CD4-positive, alpha-beta T cell treated with Interleukin-10 for 1 hour (primary cell): Measurements from ENCODE around the gene PCDHA1.
"Not testable (repeated sequence)": the region's sequence is repeated elsewhere in the genome, so short reads cannot be mapped to it uniquely, and the experiment has no call there.

Source experiments
- DNase-seq: peaks from one replicate; pipeline ENCODE4 v3.0.0-alpha.2; 2020

PCDHA1 gene

DNA sequence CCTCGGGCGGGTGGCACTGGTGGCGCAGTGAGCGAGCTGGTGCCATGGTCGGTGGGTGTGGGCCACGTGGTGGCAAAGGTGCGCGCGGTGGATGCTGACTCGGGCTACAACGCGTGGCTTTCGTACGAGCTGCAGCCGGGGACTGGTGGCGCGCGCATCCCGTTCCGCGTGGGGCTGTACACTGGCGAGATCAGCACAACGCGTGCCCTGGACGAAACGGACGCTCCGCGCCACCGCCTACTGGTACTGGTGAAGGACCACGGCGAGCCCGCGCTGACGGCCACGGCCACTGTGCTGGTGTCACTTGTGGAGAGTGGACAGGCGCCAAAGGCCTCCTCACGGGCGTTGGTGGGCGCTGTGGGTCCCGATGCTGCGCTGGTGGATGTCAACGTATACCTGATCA lies 22.9 kb downstream of the PCDHA1 start:
- DNase-seq, result no peak

DNA sequence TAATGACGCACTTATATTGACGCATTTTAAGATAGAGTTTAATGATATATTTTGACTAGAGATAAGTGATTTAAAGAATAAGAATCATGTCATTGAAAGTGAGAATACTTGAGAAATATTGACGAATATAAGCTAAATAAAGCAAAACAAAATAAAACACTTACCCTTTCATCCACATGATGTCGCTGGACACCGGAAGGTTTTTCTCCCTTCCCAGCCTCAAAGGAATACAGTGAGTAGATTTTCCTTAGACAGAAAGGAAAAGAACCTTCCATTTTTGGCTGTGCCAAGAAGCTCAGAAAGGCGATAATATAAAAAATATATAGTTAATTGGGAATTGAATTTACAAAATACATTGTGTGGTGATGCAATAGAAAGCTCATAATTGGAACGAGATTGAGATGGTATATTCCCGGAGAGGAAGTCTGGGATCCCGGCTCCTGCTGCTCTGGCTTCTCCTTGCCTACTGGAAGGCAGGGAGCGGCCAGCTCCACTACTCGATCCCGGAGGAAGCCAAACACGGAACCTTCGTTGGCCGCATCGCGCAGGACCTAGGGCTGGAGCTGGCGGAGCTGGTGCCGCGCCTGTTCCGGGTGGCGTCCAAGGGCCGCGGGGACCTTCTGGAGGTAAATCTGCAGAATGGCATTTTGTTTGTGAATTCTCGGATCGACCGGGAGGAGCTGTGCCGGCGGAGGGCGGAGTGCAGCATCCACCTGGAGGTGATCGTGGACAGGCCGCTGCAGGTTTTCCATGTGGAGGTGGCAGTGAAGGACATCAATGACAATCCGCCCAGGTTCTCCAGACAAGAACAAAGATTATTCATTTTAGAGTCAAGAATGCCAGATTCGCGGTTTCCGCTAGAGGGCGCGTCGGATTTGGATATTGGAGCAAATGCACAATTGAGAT lies 35.7 kb downstream of the PCDHA1 start, which contains the start of gene PCDHA5:
TSS of gene PCDHA5 (plus strand) at position 239 of the 906 bp plus-strand sequence.
- DNase-seq, result no peak

DNA sequence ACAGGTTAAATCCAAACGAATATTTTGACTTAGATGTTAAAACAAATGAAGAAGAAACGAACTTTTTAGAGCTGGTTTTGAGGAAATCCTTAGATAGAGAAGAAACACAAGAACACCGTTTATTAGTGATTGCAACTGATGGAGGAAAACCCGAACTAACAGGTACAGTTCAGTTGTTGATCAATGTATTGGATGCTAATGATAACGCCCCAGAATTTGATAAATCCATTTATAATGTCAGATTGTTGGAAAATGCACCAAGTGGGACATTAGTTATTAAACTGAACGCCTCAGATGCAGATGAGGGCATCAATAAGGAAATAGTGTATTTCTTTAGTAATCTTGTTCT lies 36.3 kb downstream of the PCDHA1 start:
- DNase-seq, result no peak

DNA sequence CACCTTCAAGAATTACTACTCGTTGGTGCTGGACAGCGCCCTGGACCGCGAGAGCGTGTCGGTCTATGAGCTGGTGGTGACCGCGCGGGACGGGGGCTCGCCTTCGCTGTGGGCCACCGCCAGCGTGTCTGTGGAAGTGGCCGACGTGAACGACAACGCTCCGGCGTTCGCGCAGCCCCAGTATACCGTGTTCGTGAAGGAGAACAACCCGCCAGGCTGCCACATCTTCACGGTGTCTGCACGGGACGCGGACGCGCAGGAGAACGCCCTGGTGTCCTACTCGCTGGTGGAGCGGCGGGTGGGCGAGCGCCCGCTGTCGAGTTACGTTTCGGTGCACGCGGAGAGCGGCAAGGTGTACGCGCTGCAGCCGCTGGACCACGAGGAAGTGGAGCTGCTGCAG lies 37.0 kb downstream of the PCDHA1 start:
- not testable (repeated sequence) for DNase-seq

DNA sequence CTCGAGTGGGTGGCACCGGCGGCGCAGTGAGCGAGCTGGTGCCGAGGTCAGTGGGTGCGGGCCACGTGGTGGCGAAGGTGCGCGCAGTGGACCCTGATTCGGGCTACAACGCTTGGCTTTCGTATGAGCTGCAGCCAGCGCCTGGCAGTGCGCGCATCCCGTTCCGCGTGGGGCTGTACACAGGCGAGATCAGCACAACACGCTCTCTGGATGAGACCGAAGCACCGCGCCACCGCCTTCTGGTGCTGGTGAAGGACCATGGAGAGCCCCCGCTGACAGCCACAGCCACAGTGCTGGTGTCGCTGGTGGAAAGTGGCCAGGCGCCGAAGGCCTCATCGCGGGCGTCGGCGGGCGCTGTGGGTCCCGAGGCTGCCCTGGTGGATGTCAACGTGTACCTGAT lies 37.5 kb downstream of the PCDHA1 start:
- DNase-seq, result no peak

DNA sequence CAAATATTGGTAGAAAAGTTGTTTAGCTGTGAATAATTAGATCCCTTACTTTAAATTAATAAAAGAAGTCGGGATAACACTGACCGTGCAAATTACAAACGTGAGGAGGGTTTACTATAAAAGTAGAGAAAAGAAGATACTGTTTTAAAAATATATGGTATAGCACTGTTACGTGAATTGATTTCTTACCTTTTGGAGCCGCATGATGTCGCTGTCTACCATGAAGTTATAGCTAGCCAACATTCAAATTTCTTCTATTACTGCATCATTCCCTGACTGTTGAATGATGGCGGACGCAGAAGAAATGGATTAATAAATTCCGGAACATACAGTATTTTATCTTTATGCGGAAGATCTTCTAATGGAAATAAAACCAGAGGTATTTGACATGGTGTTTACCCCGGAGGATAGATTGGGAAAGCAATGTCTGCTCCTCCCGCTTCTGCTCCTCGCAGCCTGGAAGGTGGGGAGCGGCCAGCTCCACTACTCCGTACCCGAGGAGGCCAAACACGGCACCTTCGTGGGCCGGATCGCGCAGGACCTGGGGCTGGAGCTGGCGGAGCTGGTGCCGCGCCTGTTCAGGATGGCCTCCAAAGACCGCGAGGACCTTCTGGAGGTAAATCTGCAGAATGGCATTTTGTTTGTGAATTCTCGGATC lies 41.9 kb downstream of the PCDHA1 start, which contains the start of gene PCDHA6:
TSS of gene PCDHA6 (plus strand) at position 257 of the 658 bp plus-strand sequence. CDS start at position 389, 132 bp downstream.
- no peak for DNase-seq

DNA sequence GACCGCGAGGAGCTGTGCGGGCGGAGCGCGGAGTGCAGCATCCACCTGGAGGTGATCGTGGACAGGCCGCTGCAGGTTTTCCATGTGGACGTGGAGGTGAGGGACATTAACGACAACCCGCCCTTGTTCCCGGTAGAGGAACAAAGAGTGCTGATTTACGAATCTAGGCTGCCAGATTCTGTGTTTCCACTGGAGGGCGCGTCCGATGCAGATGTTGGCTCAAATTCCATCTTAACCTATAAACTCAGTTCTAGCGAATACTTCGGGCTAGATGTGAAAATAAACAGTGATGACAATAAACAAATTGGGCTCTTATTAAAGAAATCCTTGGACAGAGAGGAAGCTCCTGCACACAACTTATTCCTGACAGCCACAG lies 42.4 kb downstream of the PCDHA1 start:
- DNase-seq, result no peak

DNA sequence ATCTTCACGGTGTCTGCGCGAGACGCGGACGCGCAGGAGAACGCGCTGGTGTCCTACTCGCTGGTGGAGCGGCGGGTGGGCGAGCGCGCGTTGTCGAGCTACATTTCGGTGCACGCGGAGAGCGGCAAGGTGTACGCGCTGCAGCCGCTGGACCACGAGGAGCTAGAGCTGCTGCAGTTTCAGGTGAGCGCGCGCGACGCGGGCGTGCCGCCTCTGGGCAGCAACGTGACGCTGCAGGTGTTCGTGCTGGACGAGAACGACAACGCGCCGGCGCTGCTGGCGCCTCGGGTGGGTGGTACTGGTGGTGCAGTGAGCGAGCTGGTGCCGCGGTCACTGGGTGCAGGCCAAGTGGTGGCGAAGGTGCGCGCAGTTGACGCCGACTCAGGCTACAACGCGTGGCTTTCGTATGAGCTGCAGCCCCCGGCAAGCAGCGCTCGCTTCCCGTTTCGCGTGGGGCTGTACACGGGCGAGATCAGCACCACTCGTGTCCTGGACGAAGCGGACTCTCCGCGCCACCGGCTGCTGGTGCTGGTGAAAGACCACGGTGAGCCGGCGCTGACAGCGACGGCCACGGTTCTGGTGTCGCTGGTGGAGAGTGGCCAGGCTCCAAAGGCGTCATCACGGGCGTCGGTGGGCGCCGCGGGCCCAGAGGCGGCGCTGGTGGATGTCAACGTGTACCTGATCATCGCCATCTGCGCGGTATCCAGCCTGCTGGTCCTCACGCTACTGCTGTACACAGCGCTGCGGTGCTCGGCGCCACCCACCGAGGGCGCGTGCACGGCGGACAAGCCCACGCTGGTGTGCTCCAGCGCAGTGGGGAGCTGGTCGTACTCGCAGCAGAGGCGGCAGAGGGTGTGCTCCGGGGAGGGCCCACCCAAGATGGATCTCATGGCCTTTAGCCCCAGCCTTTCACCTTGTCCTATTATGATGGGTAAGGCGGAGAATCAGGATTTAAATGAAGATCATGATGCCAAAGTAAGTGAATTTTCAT lies 43.9 kb downstream of the PCDHA1 start:
- DNase-seq, result not testable (repeated sequence)

DNA sequence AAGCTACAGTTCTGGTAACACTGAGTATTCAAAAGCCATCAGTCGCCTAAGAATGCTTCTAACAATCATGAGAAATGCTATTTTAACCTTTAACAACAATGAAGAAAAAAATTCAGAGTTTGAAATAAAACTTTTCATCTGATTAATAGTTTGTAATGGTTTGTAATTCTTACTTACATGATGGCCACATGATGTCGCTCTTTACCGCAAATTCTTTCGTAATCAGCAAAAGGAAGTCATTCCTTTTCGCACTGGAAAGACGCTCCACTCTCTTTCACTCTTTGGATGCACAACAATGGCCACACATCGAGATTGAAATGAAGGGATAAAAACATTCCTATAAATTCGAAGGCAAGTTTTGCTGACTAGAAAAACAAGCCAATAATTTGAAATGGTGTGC lies 48.1 kb downstream of the PCDHA1 start, which contains the start of gene PCDHA7:
TSS of gene PCDHA7 (plus strand) at position 277 of the 400 bp plus-strand sequence. CDS start at position 392, 115 bp downstream.
- no peak for DNase-seq

DNA sequence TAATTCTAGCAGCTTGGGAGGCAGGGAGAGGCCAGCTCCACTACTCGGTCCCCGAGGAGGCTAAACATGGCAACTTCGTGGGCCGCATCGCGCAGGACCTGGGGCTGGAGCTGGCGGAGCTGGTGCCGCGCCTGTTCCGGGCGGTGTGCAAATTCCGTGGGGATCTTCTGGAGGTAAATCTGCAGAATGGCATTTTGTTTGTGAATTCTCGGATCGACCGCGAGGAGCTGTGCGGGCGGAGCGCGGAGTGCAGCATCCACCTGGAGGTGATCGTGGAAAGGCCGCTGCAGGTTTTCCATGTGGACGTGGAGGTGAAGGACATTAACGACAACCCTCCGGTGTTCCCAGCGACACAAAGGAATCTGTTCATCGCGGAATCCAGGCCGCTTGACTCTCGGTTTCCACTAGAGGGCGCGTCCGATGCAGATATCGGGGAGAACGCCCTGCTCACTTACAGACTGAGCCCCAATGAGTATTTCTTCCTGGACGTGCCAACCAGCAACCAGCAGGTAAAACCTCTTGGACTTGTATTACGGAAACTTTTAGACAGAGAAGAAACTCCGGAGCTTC lies 48.6 kb downstream of the PCDHA1 start:
- DNase-seq, result not testable (repeated sequence)

DNA sequence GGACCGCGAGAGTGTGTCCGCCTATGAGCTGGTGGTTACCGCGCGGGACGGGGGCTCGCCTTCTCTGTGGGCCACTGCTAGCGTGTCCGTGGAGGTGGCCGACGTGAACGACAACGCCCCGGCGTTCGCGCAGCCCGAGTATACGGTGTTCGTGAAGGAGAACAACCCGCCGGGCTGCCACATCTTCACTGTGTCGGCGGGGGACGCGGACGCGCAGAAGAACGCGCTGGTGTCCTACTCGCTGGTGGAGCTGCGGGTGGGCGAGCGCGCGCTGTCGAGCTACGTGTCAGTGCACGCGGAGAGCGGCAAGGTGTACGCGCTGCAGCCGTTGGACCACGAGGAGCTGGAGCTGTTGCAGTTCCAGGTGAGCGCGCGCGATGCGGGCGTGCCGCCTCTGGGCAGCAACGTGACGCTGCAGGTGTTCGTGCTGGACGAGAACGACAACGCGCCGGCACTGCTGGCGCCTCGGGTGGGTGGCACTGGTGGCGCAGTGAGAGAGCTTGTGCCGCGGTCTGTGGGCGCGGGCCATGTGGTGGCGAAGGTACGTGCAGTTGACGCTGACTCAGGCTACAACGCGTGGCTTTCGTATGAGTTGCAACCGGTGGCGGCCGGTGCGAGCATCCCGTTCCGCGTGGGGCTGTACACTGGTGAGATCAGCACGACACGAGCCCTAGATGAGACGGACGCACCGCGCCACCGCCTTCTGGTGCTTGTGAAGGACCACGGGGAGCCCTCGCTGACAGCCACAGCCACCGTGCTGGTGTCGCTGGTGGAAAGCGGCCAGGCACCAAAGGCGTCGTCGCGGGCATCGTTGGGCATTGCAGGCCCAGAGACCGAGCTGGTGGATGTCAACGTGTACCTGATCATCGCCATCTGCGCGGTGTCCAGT lies 49.9 kb downstream of the PCDHA1 start:
- DNase-seq, result no peak

DNA sequence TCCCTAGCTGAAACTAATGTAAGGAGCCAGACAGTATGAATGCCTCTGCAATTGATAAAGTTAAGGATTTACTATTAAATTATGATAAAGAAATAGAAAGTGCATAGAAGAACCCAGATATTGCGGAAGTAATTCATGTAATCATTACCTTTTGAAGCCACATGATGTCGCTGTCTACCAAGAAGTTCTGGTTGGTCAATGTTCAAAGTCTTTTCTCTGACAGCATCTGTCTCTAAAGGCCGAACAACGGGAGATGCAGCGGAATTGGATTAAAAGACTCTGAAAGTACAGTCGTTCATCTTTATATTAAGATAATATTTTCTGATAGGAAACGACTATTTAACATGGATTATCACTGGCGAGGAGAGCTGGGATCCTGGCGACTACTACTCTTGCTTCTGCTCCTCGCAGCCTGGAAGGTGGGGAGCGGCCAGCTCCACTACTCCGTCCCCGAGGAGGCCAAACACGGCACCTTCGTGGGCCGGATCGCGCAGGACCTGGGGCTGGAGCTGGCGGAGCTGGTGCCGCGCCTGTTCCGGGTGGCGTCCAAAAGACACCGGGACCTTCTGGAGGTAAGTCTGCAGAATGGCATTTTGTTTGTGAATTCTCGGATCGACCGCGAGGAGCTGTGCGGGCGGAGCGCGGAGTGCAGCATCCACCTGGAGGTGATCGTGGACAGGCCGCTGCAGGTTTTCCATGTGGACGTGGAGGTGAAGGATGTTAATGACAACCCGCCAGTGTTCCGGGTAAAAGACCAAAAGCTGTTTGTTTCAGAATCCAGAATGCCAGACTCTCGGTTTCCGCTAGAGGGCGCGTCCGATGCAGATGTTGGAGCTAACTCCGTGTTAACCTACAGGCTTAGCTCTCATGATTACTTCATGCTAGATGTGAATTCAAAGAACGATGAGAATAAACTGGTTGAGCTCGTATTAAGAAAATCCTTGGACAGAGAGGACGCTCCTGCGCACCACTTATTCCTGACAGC lies 55.3 kb downstream of the PCDHA1 start, which contains the start of gene PCDHA8:
TSS of gene PCDHA8 (plus strand) at position 210 of the 985 bp plus-strand sequence. CDS start at position 345, 135 bp downstream.
- DNase-seq, result peak; percentile 4

DNA sequence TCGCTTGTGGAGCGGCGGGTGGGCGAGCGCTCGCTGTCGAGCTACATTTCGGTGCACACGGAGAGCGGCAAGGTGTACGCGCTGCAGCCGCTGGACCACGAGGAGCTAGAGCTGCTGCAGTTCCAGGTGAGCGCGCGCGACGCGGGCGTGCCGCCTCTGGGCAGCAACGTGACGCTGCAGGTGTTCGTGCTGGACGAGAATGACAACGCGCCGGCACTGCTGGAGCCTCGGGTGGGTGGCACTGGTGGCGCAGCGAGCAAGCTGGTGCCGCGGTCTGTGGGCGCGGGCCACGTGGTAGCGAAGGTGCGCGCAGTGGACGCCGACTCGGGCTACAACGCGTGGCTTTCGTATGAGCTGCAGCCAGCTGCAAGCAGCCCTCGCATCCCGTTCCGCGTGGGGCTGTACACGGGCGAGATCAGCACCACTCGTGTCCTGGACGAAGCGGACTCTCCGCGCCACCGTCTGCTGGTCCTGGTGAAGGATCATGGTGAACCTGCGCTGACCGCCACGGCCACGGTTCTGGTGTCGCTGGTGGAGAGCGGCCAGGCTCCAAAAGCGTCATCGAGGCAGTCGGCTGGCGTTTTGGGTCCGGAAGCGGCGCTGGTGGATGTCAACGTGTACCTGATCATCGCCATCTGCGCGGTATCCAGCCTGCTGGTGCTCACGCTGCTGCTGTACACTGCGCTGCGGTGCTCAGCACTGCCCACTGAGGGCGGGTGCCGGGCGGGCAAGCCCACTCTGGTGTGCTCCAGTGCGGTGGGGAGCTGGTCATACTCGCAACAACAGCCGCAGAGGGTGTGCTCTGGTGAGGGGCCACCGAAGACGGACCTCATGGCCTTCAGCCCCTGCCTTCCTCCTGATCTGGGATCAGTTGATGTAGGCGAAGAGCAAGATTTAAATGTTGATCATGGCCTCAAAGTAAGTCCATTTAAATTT lies 57.1 kb downstream of the PCDHA1 start:
- DNase-seq, result no peak

DNA sequence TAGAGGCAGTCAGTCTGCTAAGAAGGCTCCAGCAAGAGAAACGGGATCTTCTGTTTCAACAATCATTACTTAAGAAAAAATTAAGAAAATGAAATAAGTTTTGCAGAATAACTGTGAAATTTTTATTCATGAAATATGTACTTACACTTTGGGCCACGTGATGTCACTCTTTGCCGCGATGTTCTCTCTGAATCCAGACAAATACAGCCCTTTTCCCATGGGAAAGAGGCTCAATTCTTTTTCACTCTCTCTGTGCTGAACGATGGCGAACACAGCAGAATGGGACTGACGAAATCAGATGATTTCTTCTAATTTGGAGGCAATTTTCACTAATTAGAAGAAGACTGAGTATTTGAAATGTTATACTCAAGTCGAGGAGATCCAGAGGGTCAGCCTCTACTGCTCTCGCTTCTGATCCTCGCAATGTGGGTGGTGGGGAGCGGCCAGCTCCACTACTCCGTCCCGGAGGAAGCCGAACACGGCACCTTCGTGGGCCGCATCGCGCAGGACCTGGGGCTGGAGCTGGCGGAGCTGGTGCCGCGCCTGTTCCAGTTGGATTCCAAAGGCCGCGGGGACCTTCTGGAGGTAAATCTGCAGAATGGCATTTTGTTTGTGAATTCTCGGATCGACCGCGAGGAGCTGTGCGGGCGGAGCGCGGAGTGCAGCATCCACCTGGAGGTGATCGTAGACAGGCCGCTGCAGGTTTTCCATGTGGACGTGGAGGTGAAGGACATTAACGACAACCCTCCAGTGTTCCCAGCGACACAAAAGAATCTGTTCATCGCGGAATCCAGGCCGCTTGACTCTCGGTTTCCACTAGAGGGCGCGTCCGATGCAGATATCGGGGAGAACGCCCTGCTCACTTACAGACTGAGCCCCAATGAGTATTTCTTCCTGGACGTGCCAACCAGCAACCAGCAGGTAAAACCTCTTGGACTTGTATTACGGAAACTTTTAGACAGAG lies 62.5 kb downstream of the PCDHA1 start, which contains the start of gene PCDHA9:
TSS of gene PCDHA9 (plus strand) at position 244 of the 964 bp plus-strand sequence. CDS start at position 358, 114 bp downstream.
- not testable (repeated sequence) for DNase-seq

DNA sequence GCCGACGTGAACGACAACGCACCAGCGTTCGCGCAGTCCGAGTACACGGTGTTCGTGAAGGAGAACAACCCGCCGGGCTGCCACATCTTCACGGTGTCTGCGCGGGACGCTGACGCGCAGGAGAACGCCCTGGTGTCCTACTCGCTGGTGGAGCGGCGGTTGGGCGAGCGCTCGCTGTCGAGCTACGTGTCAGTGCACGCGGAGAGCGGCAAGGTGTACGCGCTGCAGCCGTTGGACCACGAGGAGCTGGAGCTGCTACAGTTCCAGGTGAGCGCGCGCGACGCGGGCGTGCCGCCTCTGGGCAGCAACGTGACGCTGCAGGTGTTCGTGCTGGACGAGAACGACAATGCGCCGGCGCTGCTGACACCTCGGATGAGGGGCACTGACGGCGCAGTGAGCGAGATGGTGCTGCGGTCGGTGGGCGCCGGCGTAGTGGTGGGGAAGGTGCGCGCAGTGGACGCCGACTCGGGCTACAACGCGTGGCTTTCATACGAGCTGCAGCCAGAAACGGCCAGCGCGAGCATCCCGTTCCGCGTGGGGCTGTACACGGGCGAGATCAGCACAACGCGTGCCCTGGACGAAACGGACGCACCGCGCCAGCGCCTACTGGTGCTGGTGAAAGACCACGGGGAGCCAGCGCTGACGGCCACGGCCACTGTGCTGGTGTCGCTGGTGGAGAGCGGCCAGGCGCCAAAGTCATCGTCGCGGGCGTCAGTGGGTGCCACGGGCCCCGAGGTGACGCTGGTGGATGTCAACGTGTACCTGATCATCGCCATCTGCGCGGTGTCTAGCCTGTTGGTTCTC lies 64.1 kb downstream of the PCDHA1 start:
- not testable (repeated sequence) for DNase-seq
